ENCODE results near the gene GNMT. TPM values are rescaled to one million over a fixed set of nuclear protein-coding genes. Genes with fewer than 3 reads are reported as not detected.

Gene GNMT
- total and polyA plus RNA-seq, 2 donors (not counting 1 experiment from before 2014, with no cell fraction given), result 0.06 TPM; not detected in 1

DNA sequence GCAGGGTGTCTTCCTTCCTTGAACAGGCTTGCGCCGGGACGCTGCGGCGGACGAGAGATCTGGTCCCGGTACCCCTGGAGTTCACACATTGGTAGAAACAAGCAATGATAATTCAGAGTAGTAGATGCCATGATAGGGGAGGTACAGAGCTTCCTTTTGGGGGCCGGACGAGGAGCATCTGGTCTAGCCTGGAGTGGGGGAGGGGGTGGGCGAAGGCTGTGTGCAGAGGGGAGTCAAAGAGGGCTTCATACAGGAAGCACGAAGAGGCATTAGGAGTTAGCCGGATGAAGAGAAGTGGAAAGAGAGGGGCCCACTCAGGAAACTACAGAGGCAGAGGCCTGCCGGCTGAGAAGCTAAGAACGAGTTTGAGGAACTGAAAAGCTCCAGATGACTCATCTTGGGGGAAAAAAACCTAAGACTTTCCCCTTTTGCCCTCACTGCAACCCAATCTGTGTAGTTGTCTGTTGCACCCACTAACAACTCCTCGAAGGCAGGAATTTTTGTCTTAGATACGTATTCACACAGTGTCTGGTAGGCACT, 30.7 kb upstream of the GNMT start:
- Histone ChIP-seq H4K20me1 (ENCODE audit: control insufficient read depth, extremely low read depth, insufficient read depth, low read length) (no peaks in the 10 kb centered on the region), H3K36me3 (ENCODE audit: control insufficient read depth, insufficient read depth, low read length) (peaks cover 2% of the 10 kb centered on the region), H3K9me3 (ENCODE audit: control insufficient read depth, insufficient read depth, low read depth, low read length) (no peaks in the 10 kb centered on the region), H3K27me3 (ENCODE audit: control insufficient read depth, insufficient read depth, low read length) (no peaks in the 10 kb centered on the region), H3K79me2 (ENCODE audit: control insufficient read depth, insufficient read depth, low read length) (peaks cover 21% of the 10 kb centered on the region), H3K27ac (ENCODE audit: insufficient read depth, low read length) (peak overlapping the region; percentile 86), H3K9ac (ENCODE audit: insufficient read depth, low read length) (peak overlapping the region; percentile 71), H3K4me1 (ENCODE audit: control insufficient read depth, extremely low read depth, insufficient read depth, low read length) (peaks cover 3% of the 10 kb centered on the region), H2AFZ (ENCODE audit: low read length) (peak overlapping the region; percentile 75), H3K4me2 (ENCODE audit: extremely low read depth, insufficient read depth, low read length) (peak overlapping the region; percentile 84), H3K4me3 (replicated peaks in 1 of 4; ENCODE audit: control extremely low read depth in 1 of 4, insufficient read depth in 1 of 4, low read depth in 3 of 4, low read length in 4 of 4) (peak overlapping the region; percentile 68 to 92 (median 82))
- TF ChIP-seq EZH2 (IDR thresholded peaks at IDR 0.05; ENCODE audit: low read length, missing control alignments), result no peak
- no peak for TF ChIP-seq CTCF (conservative IDR thresholded peaks at IDR 0.05 in 1 of 2, IDR thresholded peaks at IDR 0.05 in 1 of 2; ENCODE audit: low read depth in 1 of 2, low read length in 2 of 2)
- DNase-seq (ENCODE audit: low read depth in 2 of 2), result peak; percentile 78 to 79

GRCh38 chr6:42932412-42932811, 28.1 kb upstream of the GNMT start:
- H4K20me1 ChIP-seq (ENCODE audit: control insufficient read depth, extremely low read depth, insufficient read depth, low read length), result no peaks in the 10 kb centered on the region
- peaks cover 3% of the 10 kb centered on the region for H3K4me1 ChIP-seq (ENCODE audit: control insufficient read depth, extremely low read depth, insufficient read depth, low read length)
- H3K79me2 ChIP-seq (ENCODE audit: control insufficient read depth, insufficient read depth, low read length), result peaks cover 21% of the 10 kb centered on the region
- TF ChIP-seq EZH2 (IDR thresholded peaks at IDR 0.05; ENCODE audit: low read length, missing control alignments) (no peak), CTCF (conservative IDR thresholded peaks at IDR 0.05 in 1 of 2, IDR thresholded peaks at IDR 0.05 in 1 of 2; ENCODE audit: low read depth in 1 of 2, low read length in 2 of 2) (no peak)
- no peak overlapping the region for H3K4me2 ChIP-seq (ENCODE audit: extremely low read depth, insufficient read depth, low read length)
- peaks cover 11% of the 10 kb centered on the region for H3K36me3 ChIP-seq (ENCODE audit: control insufficient read depth, insufficient read depth, low read length)
- H3K27me3 ChIP-seq (ENCODE audit: control insufficient read depth, insufficient read depth, low read length), result no peaks in the 10 kb centered on the region
- H3K9me3 ChIP-seq (ENCODE audit: control insufficient read depth, insufficient read depth, low read depth, low read length), result no peaks in the 10 kb centered on the region
- no peak overlapping the region for H2AFZ ChIP-seq (ENCODE audit: low read length)
- no peak overlapping the region for H3K27ac ChIP-seq (ENCODE audit: insufficient read depth, low read length)
- H3K4me3 ChIP-seq (replicated peaks in 1 of 4; ENCODE audit: control extremely low read depth in 1 of 4, insufficient read depth in 1 of 4, low read depth in 3 of 4, low read length in 4 of 4), result no peak overlapping the region
- H3K9ac ChIP-seq (ENCODE audit: insufficient read depth, low read length), result no peak overlapping the region
- DNase-seq (ENCODE audit: low read depth in 2 of 2), result no peak

GRCh38 chr6:42933205-42933604, 27.3 kb upstream of the GNMT start:
- DNase-seq (ENCODE audit: low read depth in 2 of 2), result no peak
- peaks cover 3% of the 10 kb centered on the region for H3K4me1 ChIP-seq (ENCODE audit: control insufficient read depth, extremely low read depth, insufficient read depth, low read length)
- H3K27me3 ChIP-seq (ENCODE audit: control insufficient read depth, insufficient read depth, low read length), result no peaks in the 10 kb centered on the region
- TF ChIP-seq EZH2 (IDR thresholded peaks at IDR 0.05; ENCODE audit: low read length, missing control alignments), result no peak
- no peak for TF ChIP-seq CTCF (conservative IDR thresholded peaks at IDR 0.05 in 1 of 2, IDR thresholded peaks at IDR 0.05 in 1 of 2; ENCODE audit: low read depth in 1 of 2, low read length in 2 of 2)
- no peaks in the 10 kb centered on the region for H3K9me3 ChIP-seq (ENCODE audit: control insufficient read depth, insufficient read depth, low read depth, low read length)
- no peak overlapping the region for H3K27ac ChIP-seq (ENCODE audit: insufficient read depth, low read length)
- H3K9ac ChIP-seq (ENCODE audit: insufficient read depth, low read length), result no peak overlapping the region
- no peaks in the 10 kb centered on the region for H4K20me1 ChIP-seq (ENCODE audit: control insufficient read depth, extremely low read depth, insufficient read depth, low read length)
- H3K36me3 ChIP-seq (ENCODE audit: control insufficient read depth, insufficient read depth, low read length), result peaks cover 14% of the 10 kb centered on the region
- no peak overlapping the region for H3K4me2 ChIP-seq (ENCODE audit: extremely low read depth, insufficient read depth, low read length)
- H3K4me3 ChIP-seq (replicated peaks in 1 of 4; ENCODE audit: control extremely low read depth in 1 of 4, insufficient read depth in 1 of 4, low read depth in 3 of 4, low read length in 4 of 4), result no peak overlapping the region
- H2AFZ ChIP-seq (ENCODE audit: low read length), result no peak overlapping the region
- peaks cover 21% of the 10 kb centered on the region for H3K79me2 ChIP-seq (ENCODE audit: control insufficient read depth, insufficient read depth, low read length)
